Glutamatergic neuron (in vitro differentiated cells): ENCODE results near the gene HEBP1. TPM values are rescaled to one million over a fixed set of nuclear protein-coding genes. Genes with fewer than 3 reads are reported as not detected.

Experiments
- DNase-seq: peaks from one replicate; pipeline ENCODE4 v3.0.0; 2022
- H3K27ac Mint-ChIP-seq: one replicate; pipeline ENCODE4 v1.8.0; 2020; ENCODE audit warnings: mild to moderate bottlenecking, mixed read lengths, inconsistent platforms; ENCODE audit not compliant: unreplicated experiment
- H3K27me3 Mint-ChIP-seq: one replicate; pipeline ENCODE4 v1.8.0; 2020; ENCODE audit warnings: mild to moderate bottlenecking, moderate library complexity, mixed read lengths, inconsistent platforms; ENCODE audit not compliant: unreplicated experiment
- H3K36me3 Mint-ChIP-seq: one replicate; pipeline ENCODE4 v1.8.0; 2020; ENCODE audit warnings: mild to moderate bottlenecking, mixed read lengths, inconsistent platforms; ENCODE audit not compliant: unreplicated experiment
- H3K4me1 Mint-ChIP-seq: one replicate; pipeline ENCODE4 v1.8.0; 2020; ENCODE audit warnings: mild to moderate bottlenecking, low read depth, mixed read lengths, inconsistent platforms; ENCODE audit not compliant: unreplicated experiment
- H3K4me3 Mint-ChIP-seq: one replicate; pipeline ENCODE4 v1.8.0; 2020; ENCODE audit warnings: mild to moderate bottlenecking, mixed read lengths, inconsistent platforms; ENCODE audit not compliant: unreplicated experiment
- H3K9me3 Mint-ChIP-seq: one replicate; pipeline ENCODE4 v1.8.0; 2020; ENCODE audit warnings: mild to moderate bottlenecking, moderate library complexity, mixed read lengths, inconsistent platforms; ENCODE audit not compliant: unreplicated experiment
- CTCF ChIP-seq: fragments of 200-600 bp; sonication (generic); IDR thresholded peaks from one replicate; pipeline ENCODE4 v1.5.0; 2021; ENCODE audit not compliant: partially characterized antibody, unreplicated experiment
- total RNA-seq: library from RNA; stranded (reverse); fragmentation: NEBNext Ultra II Directional; extraction: Animal tissue kit (Norgen Biotek cat#: 25700); gene quantifications from one replicate; pipeline ENCODE4 v1.2.1, GENCODE V29; 2021; ENCODE audit not compliant: unreplicated experiment

HEBP1 gene
- total RNA-seq, 1 donor from 2014 or later = 3.0 TPM

DNA sequence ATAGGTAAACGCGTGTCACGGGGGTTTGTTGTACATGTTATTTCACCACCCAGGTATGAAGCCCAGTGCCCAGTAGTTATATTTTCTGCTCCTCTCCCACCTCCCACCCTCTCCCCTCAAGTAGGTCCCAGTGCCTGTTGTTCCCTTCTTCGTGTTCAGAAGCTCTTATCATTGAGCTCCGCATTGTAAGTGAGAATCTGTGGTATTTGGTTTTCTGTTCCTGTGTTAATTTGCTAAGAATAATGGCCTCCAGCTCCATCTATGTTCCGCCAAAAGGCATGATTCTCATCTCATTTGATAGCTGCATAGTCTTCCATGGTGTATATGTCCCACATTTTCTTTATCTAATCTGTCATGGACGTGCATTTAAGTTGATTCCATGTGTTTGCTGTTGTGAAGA lies 41.2 kb downstream of the HEBP1 start:
- Mint-ChIP-seq H3K9me3 (peaks cover 6% of the 10 kb centered on the region), H3K27ac (no peak overlapping the region), H3K4me1 (peaks cover 11% of the 10 kb centered on the region), H3K27me3 (peaks cover 2% of the 10 kb centered on the region), H3K4me3 (no peak overlapping the region), H3K36me3 (no peaks in the 10 kb centered on the region)
- no peak for DNase-seq
- TF ChIP-seq CTCF = no peak

DNA sequence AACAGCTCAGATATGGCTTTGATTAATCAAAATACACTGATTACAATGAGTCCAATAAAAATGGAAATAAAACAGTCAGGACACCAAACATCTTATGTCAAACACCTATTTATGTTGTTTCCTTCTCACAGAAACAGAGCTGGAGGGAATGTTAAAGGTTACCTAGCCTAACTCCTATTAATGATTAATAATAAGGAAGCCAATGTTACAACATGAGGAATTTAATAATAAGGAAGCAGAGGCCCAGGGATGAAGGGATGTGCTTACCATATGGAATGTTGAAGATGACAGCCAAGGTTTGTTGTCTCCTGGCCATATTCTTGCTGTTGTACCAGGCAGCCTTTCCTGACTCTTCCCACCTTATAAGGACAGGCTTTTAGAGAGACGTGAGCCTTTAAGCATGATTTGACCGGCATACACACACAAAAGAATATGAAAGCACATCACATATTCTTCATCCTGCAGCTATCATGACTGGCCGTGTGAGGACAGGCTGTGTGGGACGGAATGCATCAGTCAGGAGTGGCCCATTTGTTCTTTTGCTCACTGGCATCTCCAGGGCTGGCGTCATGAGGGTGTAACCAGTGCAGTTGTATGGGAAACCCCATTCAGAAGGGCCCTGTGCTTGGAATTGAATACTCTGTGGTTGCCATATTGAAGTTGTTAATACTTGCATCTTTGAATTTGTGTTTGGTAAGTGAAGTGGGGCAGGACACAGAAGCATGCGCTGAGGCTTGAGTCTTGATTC lies 45.0 kb downstream of the HEBP1 start:
- no peak for DNase-seq
- peaks cover 1% of the 10 kb centered on the region for H3K9me3 Mint-ChIP-seq

GRCh38 chr12:12954356-12954755 lies 45.7 kb downstream of the HEBP1 start:
- Mint-ChIP-seq H3K27ac (no peak overlapping the region), H3K36me3 (peaks cover 5% of the 10 kb centered on the region), H3K4me1 (peaks cover 5% of the 10 kb centered on the region), H3K4me3 (no peak overlapping the region), H3K9me3 (peaks cover 4% of the 10 kb centered on the region), H3K27me3 (peaks cover 1% of the 10 kb centered on the region)
- no peak for DNase-seq
- no peak for TF ChIP-seq CTCF

More for the DNA sequence above, 45.0 kb downstream of the HEBP1 start:
- TF ChIP-seq CTCF = no peak
- Mint-ChIP-seq H3K27ac (no peak overlapping the region), H3K4me1 (peaks cover 6% of the 10 kb centered on the region), H3K27me3 (peaks cover 1% of the 10 kb centered on the region), H3K36me3 (peaks cover under 1% of the 10 kb centered on the region), H3K4me3 (no peak overlapping the region)

GRCh38 chr12:12952036-12952435 lies 48.0 kb downstream of the HEBP1 start, which contains the start of gene GPRC5D:
GPRC5D (minus strand) TSS chr12:12952170; CDS start chr12:12950384, 1,786 bp downstream.
- no peak for TF ChIP-seq CTCF
- H3K36me3 Mint-ChIP-seq = peaks cover 5% of the 10 kb centered on the region
- H3K4me1 Mint-ChIP-seq = no peaks in the 10 kb centered on the region
- H3K27me3 Mint-ChIP-seq = peaks cover 1% of the 10 kb centered on the region
- peaks cover 4% of the 10 kb centered on the region for H3K9me3 Mint-ChIP-seq
- no peak for DNase-seq
- H3K4me3 Mint-ChIP-seq = no peak within 1 kb of the TSS
- no peak within 1 kb of the TSS for H3K27ac Mint-ChIP-seq

DNA sequence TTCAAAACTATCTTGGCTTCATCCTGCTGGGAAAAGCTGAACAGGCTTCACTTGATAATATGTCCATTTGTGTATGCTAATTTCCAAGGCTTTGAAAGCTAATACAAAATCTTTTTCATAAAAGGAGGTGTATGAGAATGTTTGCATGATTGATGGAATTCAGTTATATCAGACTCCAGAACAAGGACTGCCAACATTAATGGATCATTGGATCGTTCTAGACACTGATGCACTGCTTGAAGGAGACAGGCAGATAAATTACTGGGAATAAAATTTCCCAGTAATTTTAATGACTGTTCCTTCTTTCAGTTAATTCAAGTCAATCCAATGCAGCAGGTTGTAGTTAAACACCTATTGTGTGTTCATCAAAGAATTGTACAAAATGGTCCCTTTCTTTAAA lies 48.6 kb downstream of the HEBP1 start:
- H3K27me3 Mint-ChIP-seq = peaks cover 1% of the 10 kb centered on the region
- no peak for DNase-seq
- H3K9me3 Mint-ChIP-seq = peaks cover 4% of the 10 kb centered on the region
- H3K36me3 Mint-ChIP-seq = peaks cover 5% of the 10 kb centered on the region
- no peak overlapping the region for H3K4me3 Mint-ChIP-seq
- no peak for TF ChIP-seq CTCF
- no peak overlapping the region for H3K27ac Mint-ChIP-seq
- H3K4me1 Mint-ChIP-seq = no peaks in the 10 kb centered on the region
